ENCODE results near the gene HEATR1. TPM values are rescaled to one million over a fixed set of nuclear protein-coding genes. Genes with fewer than 3 reads are reported as not detected.

The HEATR1 gene
- total RNA-seq, 1 donor from 2014 or later = 34.6 TPM

DNA sequence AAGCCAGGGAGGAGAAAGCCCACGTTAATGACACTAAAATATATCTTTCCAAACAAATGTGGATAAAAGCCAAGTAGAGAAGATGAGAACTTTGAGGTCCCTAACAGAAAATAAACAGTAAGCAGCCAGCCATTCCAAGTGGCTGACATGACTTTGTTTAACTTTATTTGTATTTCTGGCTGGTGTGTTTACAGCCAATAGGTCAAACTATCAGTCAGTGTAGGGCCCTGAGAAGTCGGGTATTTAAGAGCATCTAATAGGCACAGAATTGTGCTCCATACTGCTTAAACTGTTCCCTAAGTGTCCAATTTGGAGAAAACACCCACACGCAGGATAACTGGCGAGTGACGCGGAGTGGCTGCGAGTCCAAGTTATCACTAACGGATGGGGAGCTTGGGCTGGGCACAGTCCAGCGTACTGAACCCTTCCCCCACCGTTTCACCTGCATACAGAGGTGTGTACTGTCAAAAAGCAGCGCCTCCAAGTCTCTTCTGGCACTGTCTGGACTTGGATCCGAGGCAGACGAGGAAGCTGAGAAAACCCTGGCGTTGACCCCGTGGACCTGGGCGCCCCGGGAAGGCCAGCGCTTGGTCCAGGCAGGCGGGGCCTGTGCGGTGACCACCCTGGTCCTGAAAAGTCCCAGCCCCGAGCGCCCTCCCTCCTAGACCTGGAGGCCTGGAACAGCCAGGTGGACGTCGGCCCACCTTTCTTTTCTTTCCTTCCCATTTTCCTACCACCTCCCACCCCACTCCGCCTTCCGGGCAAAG, 81.2 kb downstream of the HEATR1 start:
- H3K4me3 Mint-ChIP-seq (ENCODE audit: unreplicated experiment) = peak overlapping the region; percentile 86
- H3K27ac Mint-ChIP-seq (ENCODE audit: unreplicated experiment) = peak overlapping the region; percentile 31

GRCh38 chr1:236520445-236521005, 83.8 kb downstream of the HEATR1 start:
- Mint-ChIP-seq H3K27ac (ENCODE audit: unreplicated experiment) (peak overlapping the region; percentile 29), H3K9me3 (ENCODE audit: unreplicated experiment) (no peaks in the 10 kb centered on the region), H3K4me3 (ENCODE audit: unreplicated experiment) (no peak overlapping the region), H3K27me3 (ENCODE audit: unreplicated experiment) (no peaks in the 10 kb centered on the region), H3K4me1 (ENCODE audit: unreplicated experiment) (peaks cover 56% of the 10 kb centered on the region), H3K36me3 (ENCODE audit: unreplicated experiment) (no peaks in the 10 kb centered on the region)
- TF ChIP-seq, protein P1, sequence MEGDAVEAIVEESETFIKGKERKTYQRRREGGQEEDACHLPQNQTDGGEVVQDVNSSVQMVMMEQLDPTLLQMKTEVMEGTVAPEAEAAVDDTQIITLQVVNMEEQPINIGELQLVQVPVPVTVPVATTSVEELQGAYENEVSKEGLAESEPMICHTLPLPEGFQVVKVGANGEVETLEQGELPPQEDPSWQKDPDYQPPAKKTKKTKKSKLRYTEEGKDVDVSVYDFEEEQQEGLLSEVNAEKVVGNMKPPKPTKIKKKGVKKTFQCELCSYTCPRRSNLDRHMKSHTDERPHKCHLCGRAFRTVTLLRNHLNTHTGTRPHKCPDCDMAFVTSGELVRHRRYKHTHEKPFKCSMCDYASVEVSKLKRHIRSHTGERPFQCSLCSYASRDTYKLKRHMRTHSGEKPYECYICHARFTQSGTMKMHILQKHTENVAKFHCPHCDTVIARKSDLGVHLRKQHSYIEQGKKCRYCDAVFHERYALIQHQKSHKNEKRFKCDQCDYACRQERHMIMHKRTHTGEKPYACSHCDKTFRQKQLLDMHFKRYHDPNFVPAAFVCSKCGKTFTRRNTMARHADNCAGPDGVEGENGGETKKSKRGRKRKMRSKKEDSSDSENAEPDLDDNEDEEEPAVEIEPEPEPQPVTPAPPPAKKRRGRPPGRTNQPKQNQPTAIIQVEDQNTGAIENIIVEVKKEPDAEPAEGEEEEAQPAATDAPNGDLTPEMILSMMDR (IDR thresholded peaks at IDR 0.05) = no peak
- no peak for DNase-seq (ENCODE audit: extremely low spot score, unreplicated experiment)

More for the DNA sequence above, 81.2 kb downstream of the HEATR1 start:
- no peak for DNase-seq (ENCODE audit: extremely low spot score, unreplicated experiment)
- H3K36me3 Mint-ChIP-seq (ENCODE audit: unreplicated experiment) = peaks cover 3% of the 10 kb centered on the region
- peaks cover 31% of the 10 kb centered on the region for H3K4me1 Mint-ChIP-seq (ENCODE audit: unreplicated experiment)
- no peaks in the 10 kb centered on the region for H3K27me3 Mint-ChIP-seq (ENCODE audit: unreplicated experiment)
- no peaks in the 10 kb centered on the region for H3K9me3 Mint-ChIP-seq (ENCODE audit: unreplicated experiment)
- TF ChIP-seq, protein P1 (IDR thresholded peaks at IDR 0.05) = no peak

- DNase-seq (ENCODE audit: extremely low spot score, unreplicated experiment) = no peak
- Mint-ChIP-seq H3K4me3 (ENCODE audit: unreplicated experiment) (peak overlapping the region; percentile 24), H3K27me3 (ENCODE audit: unreplicated experiment) (no peaks in the 10 kb centered on the region), H3K27ac (ENCODE audit: unreplicated experiment) (peak overlapping the region; percentile 74), H3K9me3 (ENCODE audit: unreplicated experiment) (no peaks in the 10 kb centered on the region), H3K4me1 (ENCODE audit: unreplicated experiment) (peaks cover 50% of the 10 kb centered on the region), H3K36me3 (ENCODE audit: unreplicated experiment) (no peaks in the 10 kb centered on the region)
- TF ChIP-seq, protein P1 (IDR thresholded peaks at IDR 0.05) = no peak
Measured at GRCh38 chr1:236518322-236518721, 86.0 kb downstream of the HEATR1 start.

- peaks cover 44% of the 10 kb centered on the region for H3K4me1 Mint-ChIP-seq (ENCODE audit: unreplicated experiment)
- no peaks in the 10 kb centered on the region for H3K9me3 Mint-ChIP-seq (ENCODE audit: unreplicated experiment)
- no peak for DNase-seq (ENCODE audit: extremely low spot score, unreplicated experiment)
- peak overlapping the region; percentile 74 for H3K27ac Mint-ChIP-seq (ENCODE audit: unreplicated experiment)
- H3K36me3 Mint-ChIP-seq (ENCODE audit: unreplicated experiment) = no peaks in the 10 kb centered on the region
- TF ChIP-seq, protein P1 (IDR thresholded peaks at IDR 0.05) = no peak
- no peaks in the 10 kb centered on the region for H3K27me3 Mint-ChIP-seq (ENCODE audit: unreplicated experiment)
- H3K4me3 Mint-ChIP-seq (ENCODE audit: unreplicated experiment) = peak overlapping the region; percentile 50
Measured at GRCh38 chr1:236516929-236517704, 87.2 kb downstream of the HEATR1 start.

Measured in osteocyte (in vitro differentiated cells).